ES-I3 (cell line): ENCODE data around the gene CILP2.

ENCODE experiments used
- H3K36me3 ChIP-seq: 2 replicates; pipeline ENCODE4 v1.6.1; 2013; ENCODE audit warnings: mild to moderate bottlenecking, low read length, control low read depth, moderate library complexity; ENCODE audit not compliant: insufficient read depth
- H3K4me1 ChIP-seq: 2 replicates; pipeline ENCODE4 v1.6.1; 2013; ENCODE audit warnings: mild to moderate bottlenecking, control low read depth, low read length; ENCODE audit not compliant: insufficient read depth
- H3K9ac ChIP-seq: 2 replicates; pipeline ENCODE4 v1.6.1; 2013; ENCODE audit warnings: low read depth, mild to moderate bottlenecking, low read length, moderate library complexity
- H3K9me3 ChIP-seq: 2 replicates; pipeline ENCODE4 v1.6.1; 2013; ENCODE audit warnings: mild to moderate bottlenecking, low read length, moderate library complexity; ENCODE audit not compliant: control insufficient read depth, insufficient read depth

The CILP2 gene

DNA sequence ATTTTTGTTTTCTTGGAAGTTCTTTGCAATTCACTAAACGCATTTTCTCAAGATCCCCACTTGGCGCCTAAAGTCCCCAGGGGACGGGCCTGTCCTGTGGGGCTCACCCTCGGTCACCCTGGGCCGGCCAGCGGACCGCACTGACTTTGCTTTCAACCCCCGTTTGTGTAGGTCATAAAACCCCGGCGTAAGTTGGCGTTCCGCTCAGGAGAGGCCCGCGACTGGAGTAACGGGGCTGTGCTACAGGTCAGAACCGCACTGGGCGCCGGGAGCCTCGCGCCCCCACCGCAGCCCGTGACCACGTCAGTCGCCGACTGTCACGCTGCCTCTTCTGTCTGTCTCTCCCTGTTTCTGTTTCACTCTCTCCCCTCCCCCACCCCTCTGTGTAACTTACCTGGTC, 36.3 kb upstream of the CILP2 start:
- no peaks in the 10 kb centered on the region for H3K4me1 ChIP-seq
- H3K36me3 ChIP-seq = peaks cover 21% of the 10 kb centered on the region
- H3K9ac ChIP-seq = no peak overlapping the region
- H3K9me3 ChIP-seq = no peaks in the 10 kb centered on the region

DNA sequence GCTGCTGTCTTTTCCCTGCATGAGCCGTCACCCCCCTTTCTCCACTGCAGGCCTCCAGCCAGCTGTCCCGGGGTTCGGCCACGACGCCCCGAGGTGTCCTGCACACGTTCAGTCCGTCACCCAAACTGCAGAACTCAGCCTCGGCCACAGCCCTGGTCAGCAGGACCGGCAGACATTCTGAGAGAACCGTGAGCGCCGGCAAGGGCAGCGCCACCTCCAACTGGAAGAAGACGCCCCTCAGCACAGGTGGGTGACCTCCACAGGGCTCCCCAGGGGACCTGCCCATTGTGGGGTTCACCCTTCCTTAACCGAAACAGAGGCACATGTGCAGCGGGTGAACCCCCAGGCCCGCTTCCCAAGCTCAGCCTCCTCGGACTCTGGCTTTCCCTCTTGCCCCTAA, 35.8 kb upstream of the CILP2 start:
- no peaks in the 10 kb centered on the region for H3K9me3 ChIP-seq
- H3K36me3 ChIP-seq = peaks cover 21% of the 10 kb centered on the region
- H3K4me1 ChIP-seq = no peaks in the 10 kb centered on the region
- no peak overlapping the region for H3K9ac ChIP-seq

DNA sequence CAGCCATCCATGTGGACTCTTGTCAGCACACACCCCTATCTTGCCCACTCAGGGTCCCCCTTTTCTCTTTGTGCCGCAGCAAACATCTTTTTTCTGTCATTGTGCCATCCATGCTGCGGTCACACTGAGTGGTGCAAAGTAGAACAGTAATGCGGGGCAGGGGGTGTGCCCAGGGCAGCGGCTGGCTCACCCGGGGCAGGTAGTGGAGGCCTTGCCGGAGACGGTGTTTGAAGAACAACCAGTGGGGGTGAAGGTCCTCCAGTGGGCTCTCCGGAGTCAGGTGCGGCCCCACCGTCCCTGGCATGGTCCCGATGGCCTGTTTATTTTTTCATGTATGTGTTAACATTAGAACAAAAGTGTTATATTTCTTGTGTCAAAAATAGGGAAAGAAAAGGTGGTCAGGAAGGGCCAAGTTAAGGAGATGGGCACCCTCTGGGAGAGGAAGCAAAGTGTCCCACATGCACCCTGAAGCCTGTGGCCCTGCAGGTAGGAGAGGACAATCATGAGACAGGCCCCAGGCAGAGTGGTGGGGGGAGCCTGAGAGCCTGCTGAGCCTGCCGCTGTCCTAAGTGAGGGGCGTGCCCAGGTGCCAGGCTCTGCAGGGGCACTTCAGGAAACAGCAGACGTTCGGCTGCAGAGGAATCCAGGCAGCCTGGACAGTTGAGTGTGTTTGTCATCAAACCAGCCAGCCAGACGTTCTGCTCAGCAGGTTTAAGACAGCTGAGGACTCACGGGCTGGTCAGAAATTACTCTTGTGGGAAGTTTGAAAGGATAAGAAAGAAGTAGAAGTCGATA, 35.1 kb upstream of the CILP2 start:
- Histone ChIP-seq H3K36me3 (peaks cover 21% of the 10 kb centered on the region), H3K9me3 (no peaks in the 10 kb centered on the region), H3K9ac (no peak overlapping the region), H3K4me1 (no peaks in the 10 kb centered on the region)

DNA sequence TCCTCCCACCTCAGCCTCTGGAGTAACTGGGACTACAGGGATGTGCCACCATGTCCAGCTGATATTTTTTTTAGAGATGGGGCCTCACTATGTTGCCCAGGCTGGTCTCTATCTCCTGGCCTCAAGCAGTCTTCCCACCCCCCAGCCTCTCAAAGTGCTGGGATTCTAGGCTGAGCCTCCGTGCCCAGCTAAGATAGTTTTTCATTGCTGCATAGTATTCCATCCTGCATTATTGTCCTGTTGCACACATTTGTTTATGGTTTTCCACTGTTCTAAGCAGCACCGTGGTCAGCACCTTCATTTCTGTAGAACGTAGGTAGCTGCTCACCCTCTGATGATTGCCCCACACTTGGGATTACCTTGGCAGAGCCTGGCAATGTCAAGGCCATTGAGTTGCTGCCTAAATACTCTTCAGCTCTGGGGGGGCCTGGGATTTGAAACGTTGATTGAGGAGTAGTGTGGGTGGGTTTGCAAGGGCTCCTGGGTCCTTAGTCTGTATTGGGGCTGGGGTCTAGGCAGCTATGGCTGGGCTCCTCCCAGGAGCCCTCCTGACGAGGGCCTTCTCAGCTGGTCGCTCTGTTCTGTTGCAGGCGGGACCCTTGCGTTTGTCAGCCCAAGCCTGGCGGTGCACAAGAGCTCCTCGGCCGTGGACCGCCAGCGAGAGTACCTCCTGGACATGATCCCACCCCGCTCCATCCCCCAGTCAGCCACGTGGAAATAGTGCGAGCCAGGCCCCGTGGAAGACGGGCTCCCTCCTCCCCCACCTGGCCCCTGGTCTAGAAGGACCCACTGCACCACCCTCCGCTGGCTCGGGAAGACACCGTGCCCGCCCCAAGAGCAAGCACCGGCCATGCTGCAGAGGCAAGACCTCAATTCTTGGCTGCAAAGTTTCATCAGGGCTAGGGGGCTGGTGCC, 33.1 kb upstream of the CILP2 start:
- Histone ChIP-seq H3K9me3 (no peaks in the 10 kb centered on the region), H3K9ac (no peak overlapping the region), H3K4me1 (no peaks in the 10 kb centered on the region), H3K36me3 (peaks cover 21% of the 10 kb centered on the region)

DNA sequence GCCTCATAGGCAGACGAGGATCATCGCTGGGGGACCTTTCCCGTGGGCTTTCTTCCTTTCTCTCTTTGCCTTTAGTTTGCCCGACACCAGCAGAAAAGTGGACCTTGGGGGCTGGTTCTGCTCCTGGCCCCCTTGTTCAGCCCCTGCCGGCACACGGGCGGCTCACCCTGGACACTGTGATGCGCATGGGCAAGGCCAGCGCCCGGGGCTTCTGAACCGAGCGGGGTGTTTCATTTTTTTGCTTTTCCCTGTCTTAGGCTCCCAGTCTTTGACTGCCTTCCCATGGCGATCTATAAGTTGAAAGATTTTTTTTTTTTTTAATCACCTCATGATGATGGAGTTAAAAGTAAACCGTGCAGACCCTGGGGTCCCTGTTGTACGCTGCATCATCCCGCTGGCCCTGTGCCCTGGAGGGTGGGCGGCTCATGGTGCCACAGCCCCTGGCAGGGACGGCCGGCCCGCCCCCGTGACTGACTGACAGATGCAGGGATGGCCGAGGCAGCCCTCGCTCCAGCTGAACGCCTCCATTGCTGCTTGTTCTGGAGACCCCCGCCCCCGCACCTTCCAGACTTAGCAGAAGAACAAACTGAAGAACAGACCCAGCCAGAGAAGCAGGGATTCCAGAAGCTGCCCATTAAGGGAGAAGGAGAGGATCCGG, 32.3 kb upstream of the CILP2 start:
- H3K4me1 ChIP-seq = no peaks in the 10 kb centered on the region; the same call in 1 of the 2 replicates
- H3K9ac ChIP-seq = no peak overlapping the region
- H3K36me3 ChIP-seq = peaks cover 21% of the 10 kb centered on the region
- no peaks in the 10 kb centered on the region for H3K9me3 ChIP-seq

DNA sequence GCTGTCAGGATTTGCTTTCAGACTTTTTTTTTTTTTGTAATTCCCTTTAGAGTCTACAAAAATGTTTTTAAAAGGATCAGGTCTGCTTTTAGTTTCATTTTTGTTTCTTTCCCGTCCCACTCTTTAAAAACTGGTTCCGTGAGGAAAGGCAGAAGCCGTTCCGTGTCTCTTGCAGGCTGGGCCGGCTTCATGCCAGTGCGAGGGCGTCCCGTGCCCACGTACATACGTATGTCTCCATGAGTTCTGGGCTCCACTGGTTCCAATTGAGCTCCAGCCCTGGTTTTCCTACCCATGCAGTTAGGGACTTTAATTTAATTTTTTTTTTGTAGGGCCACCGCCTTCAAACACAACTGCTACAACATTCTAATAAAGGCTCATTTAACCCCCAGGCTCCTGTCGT, 31.5 kb upstream of the CILP2 start:
- no peak overlapping the region for H3K9ac ChIP-seq
- no peaks in the 10 kb centered on the region; the same call in 1 of the 2 replicates for H3K4me1 ChIP-seq
- H3K36me3 ChIP-seq = peaks cover 21% of the 10 kb centered on the region
- no peaks in the 10 kb centered on the region for H3K9me3 ChIP-seq

DNA sequence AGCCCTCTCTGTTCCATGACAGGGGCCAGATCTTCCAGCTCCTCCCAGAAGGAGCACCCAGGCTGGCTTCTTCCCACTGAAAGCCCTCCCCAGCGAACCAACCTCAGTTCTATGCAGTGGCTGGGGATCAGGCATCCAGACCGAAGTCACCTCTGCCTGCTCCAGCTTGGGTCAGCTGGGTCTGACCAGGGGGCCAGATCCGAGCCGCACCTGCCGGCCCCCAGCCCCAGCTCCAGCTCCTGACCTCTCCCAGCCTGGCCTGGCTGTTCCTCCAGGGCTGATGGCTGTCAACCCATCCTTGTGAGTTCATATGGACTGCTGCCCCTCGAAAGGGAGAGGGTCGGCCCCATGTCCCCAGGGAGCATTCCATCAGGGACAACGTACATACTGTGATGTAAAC, 30.7 kb upstream of the CILP2 start:
- Histone ChIP-seq H3K4me1 (no peaks in the 10 kb centered on the region; the same call in 1 of the 2 replicates), H3K36me3 (peaks cover 18% of the 10 kb centered on the region), H3K9ac (no peak overlapping the region), H3K9me3 (no peaks in the 10 kb centered on the region)

DNA sequence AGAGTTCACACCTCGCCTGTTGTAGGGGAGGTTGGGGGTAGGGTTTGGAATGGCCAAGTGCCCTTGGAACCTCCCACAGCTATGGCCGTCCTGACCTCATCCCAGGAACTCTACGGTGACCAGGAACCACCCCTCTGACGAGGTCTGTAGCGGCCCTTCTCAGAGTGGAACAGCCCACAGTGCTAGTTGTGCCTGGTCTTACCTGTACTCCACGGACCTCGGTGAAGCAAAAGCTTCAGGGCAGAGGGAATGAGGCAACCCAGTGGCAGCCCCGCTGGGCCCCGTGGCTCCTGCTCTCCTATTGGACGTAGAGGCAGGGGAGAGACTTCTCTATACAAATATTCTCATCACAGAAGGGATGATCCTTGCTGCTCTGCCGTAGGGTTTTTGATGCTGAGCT, 29.8 kb upstream of the CILP2 start:
- Histone ChIP-seq H3K9ac (no peak overlapping the region), H3K9me3 (no peaks in the 10 kb centered on the region), H3K4me1 (no peaks in the 10 kb centered on the region; the same call in 1 of the 2 replicates), H3K36me3 (peaks cover 15% of the 10 kb centered on the region)

DNA sequence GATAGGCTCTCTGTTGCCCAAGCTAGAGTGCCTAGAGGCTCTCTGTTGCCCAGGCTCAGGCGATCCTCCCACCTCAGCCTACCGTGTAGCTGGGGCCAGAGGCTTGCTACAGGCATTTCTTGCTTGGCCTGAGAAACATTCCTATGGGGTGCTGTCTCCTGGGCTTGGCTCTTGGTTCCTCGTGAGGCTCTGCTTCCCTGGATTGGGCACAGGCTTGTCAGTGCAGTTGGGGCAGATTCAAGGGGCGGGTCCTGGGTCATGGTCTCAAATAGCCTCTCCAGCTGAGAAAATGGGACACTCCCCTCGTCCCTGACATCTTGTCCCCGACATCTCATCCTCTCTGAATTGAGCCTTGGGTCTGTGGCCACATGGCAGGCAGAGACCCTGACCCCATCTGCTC, 27.6 kb upstream of the CILP2 start:
- H3K9ac ChIP-seq = no peak overlapping the region
- H3K9me3 ChIP-seq = no peaks in the 10 kb centered on the region
- 0 out of 2 replicates have a peak, but pooled peaks cover 1% of the 10 kb centered on the region for H3K36me3 ChIP-seq
- no peaks in the 10 kb centered on the region; the same call in 1 of the 2 replicates for H3K4me1 ChIP-seq

DNA sequence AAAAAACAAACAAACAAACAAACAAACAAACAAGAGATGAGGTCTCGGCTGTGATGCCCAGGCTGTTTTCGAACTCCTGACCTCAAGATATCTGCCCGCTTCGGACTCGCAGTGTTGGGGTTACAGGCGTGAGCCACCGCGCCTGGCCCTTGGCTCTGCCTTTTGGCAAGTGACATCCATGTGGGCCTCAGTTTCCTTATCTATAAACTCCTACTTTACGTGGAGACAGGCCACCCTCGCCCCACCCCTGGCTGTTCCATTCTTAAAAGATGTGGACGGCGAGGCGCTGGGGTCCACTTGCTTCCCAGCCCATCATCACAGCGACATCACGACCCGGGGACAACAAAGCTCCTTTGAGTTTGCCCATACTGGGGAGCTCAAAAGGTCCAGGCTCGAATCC, 24.4 kb upstream of the CILP2 start:
- H3K36me3 ChIP-seq = no peaks in the 10 kb centered on the region; the same call in 1 of the 2 replicates
- H3K9ac ChIP-seq = no peak overlapping the region
- H3K4me1 ChIP-seq = no peaks in the 10 kb centered on the region; the same call in 1 of the 2 replicates
- H3K9me3 ChIP-seq = no peaks in the 10 kb centered on the region

DNA sequence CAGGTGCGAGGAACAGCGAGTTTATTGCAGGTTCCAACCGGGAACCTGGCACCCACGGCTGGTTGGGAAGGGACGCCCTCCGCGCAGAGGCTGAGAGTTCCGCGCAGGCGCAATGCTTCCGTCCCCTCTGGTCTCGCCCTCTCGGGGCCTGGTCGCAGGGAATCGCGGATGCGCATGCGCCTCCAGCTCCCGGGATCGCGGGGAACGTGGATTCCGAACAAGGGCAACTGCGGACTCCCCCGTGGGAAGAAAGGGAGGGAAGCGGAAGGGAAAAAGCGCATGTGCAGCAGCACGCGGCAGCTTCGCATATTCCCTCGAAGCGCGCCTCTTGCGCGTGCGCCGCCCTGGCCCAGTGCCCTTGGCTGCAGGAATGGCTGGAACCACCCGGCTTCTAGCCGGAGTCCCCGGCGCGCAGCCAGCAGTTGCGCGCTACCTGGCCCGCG, 23.8 kb upstream of the CILP2 start:
- H3K36me3 ChIP-seq = no peaks in the 10 kb centered on the region; the same call in 1 of the 2 replicates
- no peaks in the 10 kb centered on the region; the same call in 1 of the 2 replicates for H3K4me1 ChIP-seq
- H3K9ac ChIP-seq = no peak overlapping the region
- no peaks in the 10 kb centered on the region for H3K9me3 ChIP-seq

DNA sequence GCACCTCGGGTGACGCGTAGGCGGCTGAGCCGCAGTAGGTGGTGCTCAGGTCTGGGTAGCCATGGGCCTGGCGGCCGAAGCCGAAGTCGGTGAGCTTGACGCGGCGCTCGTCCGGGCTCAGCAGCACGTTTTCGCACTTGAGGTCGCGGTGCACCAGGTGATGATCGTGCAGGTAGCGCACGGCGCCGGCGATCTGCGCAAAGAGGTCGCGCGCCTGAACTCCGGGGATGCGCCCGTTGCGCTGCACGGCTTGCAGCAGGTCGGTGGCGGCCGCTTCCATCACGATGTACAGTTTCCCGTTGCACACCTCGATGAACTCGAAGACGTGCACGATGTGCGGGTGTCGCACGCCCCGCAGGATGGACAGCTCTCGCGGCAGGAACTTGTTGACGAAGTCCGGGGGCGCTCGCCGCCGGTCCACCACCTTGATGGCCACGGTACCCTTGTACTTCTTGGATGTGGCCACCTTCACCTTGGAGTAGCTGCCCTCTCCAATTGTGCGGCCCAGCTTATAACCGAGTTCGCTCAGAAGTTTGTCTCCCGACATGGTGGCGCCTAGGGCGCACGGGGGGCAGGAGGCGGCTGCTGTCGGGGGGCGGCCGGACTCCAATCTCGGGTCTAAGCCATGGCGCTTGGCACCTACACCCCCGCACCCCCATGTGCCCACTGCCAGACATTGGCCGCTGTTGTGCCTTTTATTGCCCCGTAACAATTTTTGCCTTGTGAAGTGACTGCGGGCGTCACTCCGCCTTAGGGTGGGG, 23.0 kb upstream of the CILP2 start, which contains the start of gene TSSK6:
Gene TSSK6, minus strand, starts transcription at position 668 of the 761 bp plus-strand sequence. Its CDS starts 121 bp downstream, at position 547.
- Histone ChIP-seq H3K9me3 (no peaks in the 10 kb centered on the region), H3K36me3 (no peaks in the 10 kb centered on the region; the same call in 1 of the 2 replicates), H3K9ac (peak within 1 kb of the TSS; percentile 82), H3K4me1 (no peaks in the 10 kb centered on the region; the same call in 1 of the 2 replicates)

DNA sequence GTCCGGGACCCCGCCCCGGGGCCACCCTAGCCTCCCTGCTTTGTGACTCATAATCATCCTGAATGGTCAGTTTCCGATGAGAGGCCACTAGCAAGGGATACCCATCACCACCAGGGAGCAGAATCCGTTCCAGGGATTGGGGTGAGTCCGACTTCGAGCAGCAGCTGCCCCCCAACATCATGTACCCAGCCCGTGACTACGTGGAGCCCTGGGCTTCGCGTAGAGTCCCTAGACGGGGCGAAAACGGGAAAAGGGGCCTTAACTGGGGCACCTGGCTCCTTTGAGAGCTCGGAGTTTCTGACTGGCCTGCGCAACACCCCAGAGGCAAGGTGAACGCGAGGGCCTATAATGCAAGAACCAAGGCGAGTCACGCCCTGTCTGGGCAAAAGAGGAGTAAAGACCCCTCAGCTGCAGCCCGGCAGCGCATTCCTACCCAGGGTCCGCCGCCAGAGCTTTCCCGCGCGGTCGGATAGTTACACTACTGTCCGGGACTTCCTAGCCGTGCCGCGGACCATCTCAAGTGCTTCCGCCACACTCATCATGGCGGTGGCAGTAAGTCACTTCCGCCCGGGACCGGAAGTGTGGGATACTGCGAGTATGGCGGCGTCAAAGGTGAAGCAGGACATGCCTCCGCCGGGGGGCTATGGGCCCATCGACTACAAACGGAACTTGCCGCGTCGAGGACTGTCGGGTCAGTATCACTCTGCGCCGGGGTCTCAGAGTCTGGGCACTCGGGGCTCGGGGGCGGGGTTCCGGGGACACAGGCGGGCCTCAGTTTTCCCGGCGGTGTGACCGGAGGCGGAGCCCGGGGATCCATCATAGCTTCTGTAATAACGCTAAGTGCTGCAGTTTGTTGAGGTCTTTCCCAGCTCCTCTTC, 22.2 kb upstream of the CILP2 start, which contains the start of gene NDUFA13:
Gene NDUFA13, plus strand, starts transcription at position 584 of the 878 bp plus-strand sequence. Its CDS starts 14 bp downstream, at position 598.
- no peaks in the 10 kb centered on the region for H3K9me3 ChIP-seq
- no peaks in the 10 kb centered on the region; the same call in 1 of the 2 replicates for H3K4me1 ChIP-seq
- H3K9ac ChIP-seq = peak within 1 kb of the TSS; percentile 82
- H3K36me3 ChIP-seq = no peaks in the 10 kb centered on the region; the same call in none of the 2 replicates
